ENCODE data around the gene TMEM200A.

- no peak for TF ChIP-seq CTCF (IDR thresholded peaks at IDR 0.05 in 8 of 11, conservative IDR thresholded peaks at IDR 0.05 in 3 of 11)
- TF ChIP-seq POLR2AphosphoS5 (IDR thresholded peaks at IDR 0.05): no peak
- TF ChIP-seq POLR2A (IDR thresholded peaks at IDR 0.05): no peak
Observed at GRCh38 chr6:130459316-130459715, 93.5 kb downstream of the TMEM200A start.

Data from spleen (tissue), 7 donors.